GM20000 (cell line): ENCODE data around the gene CEP350.

Experiments
- DNase-seq: peaks from one replicate; pipeline ENCODE4 v3.0.0; 2012; ENCODE audit warnings: low spot score
- TF ChIP-seq, protein P1 (sequence below): IDR thresholded peaks from 2 replicates; pipeline ENCODE4 v1.5.1; 2012; ENCODE audit warnings: mild to moderate bottlenecking, control low read depth; ENCODE audit errors: extremely low read depth, missing control alignments

Gene CEP350

DNA sequence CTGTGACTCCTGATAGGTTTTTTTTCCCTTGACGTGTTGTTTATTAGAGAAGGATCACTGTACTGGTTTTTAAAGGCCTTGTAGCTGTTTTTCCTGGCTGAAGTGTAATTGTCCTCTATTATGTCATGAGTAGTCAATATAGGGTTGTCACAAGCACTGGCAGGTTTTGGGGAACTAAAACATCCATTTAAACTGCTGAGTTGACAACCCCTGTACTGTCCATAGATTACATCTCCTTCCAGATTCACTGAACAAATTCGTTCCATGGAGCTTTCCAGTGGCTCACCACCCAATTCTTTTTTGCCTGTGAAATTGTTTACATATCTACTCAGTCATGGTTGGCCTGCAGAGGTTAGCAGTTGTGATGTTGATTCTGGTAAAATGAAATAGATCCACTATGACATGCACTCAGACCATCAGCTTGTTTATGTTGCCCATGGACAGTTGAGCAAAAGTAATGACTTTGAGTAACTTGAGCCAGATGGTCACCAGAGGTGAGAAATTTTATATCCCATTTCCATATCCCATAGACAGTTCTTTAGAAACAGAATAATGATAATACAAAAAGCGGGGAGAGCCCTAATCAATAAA, 140.2 kb downstream of the CEP350 start:
- DNase-seq: no peak
- TF ChIP-seq, protein P1, sequence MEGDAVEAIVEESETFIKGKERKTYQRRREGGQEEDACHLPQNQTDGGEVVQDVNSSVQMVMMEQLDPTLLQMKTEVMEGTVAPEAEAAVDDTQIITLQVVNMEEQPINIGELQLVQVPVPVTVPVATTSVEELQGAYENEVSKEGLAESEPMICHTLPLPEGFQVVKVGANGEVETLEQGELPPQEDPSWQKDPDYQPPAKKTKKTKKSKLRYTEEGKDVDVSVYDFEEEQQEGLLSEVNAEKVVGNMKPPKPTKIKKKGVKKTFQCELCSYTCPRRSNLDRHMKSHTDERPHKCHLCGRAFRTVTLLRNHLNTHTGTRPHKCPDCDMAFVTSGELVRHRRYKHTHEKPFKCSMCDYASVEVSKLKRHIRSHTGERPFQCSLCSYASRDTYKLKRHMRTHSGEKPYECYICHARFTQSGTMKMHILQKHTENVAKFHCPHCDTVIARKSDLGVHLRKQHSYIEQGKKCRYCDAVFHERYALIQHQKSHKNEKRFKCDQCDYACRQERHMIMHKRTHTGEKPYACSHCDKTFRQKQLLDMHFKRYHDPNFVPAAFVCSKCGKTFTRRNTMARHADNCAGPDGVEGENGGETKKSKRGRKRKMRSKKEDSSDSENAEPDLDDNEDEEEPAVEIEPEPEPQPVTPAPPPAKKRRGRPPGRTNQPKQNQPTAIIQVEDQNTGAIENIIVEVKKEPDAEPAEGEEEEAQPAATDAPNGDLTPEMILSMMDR: no peak

DNA sequence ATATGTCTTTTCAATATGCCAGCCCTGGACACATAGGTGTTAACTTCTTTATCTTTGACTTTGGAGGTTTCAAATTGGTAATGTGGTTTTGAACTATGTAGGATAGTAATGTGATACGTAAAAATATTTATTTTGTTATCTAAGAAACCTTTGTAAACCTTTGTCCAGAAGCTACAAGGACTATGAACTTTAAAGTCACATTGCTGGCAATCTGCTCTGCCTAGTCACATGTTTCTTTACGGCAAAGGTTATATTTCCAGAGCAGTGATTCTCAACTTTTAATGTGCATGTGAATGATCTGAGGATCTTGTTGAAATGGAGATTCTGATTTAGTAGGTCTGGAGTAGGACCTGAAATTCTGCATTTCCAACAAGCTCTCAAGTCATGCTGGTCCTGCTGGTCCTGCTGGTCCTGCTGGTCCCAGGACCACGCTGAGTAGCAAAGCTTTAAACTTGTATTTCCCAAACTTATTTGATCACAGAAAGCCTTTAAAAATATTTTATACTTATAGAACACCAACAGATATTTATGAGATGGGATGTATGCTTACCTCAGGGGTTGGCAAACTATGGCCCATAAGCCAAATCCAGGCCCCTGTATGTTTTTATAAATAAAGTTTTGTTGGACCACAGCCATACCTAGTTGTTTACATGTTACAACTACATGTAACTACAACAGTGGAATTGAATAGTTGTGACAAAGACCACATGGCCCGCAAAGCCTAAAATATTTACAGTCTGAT, 142.1 kb downstream of the CEP350 start:
- no peak for DNase-seq

DNA sequence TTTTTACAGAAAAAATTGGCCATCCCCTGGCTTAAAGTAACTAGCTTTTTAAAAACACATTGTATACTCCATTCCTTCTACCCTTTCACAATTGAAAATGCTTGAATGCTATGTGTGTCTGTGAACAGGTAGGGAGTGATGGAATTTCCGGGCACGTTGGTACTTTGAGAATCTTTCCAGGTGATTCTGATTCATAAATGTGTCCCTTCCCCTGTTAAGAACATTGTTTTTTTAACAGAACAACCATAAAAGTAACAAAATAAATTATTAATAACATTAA, 142.7 kb downstream of the CEP350 start:
- TF ChIP-seq, protein P1: no peak
- DNase-seq: no peak

More for the DNA sequence above, 142.1 kb downstream of the CEP350 start:
- TF ChIP-seq, protein P1: no peak

DNA sequence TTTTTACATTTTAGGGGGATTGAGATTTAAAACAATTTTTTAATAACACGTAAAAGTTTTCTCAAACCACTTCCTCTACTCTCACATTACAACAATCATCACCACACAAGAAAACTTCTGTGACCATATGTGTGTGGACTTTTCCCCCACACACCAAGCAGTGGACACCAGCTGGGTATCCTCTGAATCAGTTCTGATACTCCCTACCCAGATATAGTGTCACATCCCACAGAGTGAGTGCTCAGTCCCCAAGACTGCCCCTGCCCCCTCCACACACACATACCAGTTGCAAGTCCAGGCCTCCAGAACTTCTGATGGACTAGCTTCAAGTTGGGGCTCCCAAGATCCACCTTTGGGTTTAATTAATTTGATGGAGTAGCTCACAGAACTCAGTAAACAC, 146.8 kb downstream of the CEP350 start:
- TF ChIP-seq, protein P1: no peak
- no peak for DNase-seq

DNA sequence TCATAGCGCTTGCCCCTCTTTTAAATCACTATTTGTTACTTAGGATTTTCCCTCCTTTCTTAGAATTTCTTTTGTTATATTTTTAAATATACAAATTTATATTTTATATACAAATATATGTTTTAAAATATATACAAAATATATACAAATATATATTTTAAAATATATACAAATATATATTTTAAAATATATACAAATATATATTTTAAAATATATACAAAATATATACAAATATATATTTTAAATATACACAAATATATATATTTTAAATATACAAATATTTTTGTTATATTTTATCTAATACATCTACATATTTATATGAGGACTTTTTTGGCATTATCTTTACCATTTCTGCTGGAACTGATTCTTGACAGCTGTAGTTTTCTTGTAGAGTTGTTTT, 149.2 kb downstream of the CEP350 start:
- DNase-seq: no peak
- TF ChIP-seq, protein P1: no peak

DNA sequence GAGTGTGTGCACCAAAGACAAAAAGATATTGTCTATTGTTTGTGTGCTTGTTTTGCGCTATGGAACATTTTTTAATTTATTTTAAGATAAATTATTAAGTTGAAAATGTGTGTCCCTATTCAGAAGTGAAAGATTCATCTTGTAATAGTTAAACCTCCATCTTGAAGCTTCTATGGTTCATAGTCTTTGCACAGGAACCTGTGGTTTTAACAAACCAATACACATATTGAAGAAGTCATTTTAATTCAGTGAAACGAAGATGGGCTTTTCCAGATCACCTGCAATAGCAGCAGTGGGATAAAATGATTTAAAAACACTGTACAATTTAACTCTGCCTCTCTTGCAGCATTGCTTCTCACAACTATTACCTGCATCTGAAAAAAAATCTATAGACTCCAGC, 157.5 kb downstream of the CEP350 start:
- TF ChIP-seq, protein P1: no peak
- DNase-seq: no peak

DNA sequence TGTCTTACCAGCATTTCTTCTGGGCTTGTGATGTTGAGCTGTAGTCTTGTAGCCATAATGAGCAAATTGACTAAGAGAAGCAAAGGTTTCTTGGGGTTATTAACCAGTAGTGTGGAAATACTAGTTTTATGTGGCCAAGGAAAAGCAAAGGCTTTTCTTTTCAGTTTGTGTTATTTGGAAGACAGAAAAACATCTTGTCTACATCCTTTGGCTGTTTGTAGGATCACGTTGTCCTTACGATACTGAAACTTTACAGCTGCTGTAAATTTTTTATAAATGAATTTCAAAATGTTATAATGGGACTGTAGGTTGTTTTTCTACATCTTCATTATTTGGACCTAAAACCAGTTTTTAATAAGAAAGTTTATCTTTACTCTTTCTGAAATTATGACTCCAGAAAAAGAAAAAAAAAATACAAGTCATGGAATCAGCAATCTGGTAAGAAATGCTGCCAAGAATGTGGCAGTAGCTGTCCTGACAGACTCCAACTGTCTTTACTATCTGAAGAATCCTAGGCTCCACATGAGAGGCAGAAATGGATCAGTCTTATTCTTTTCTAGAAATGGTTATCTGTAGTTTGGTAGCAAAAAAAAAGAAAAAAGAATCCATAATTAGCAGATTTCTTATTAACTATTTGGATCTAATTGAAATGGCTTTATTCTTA, 158.5 kb downstream of the CEP350 start:
- DNase-seq: no peak

More for the DNA sequence above, 158.5 kb downstream of the CEP350 start:
- TF ChIP-seq, protein P1: no peak
